Transverse colon (tissue), 4 donors: Measurements from ENCODE around the gene SP5. TPM values are rescaled to one million over a fixed set of nuclear protein-coding genes. Genes with fewer than 3 reads are reported as not detected.

ENCODE experiments used
- DNase-seq: peaks from one replicate; pipeline ENCODE4 v3.0.0-alpha.2; 2019
- H3K27ac ChIP-seq, 4 donors: fragments of 200-600 bp; sonication (generic); 2 replicates each; pipeline ENCODE4 v1.5.1; 2016 to 2018; ENCODE audit warnings: inconsistent platforms in 4 of 4
- H3K27me3 ChIP-seq: fragments of 200-600 bp; sonication (generic); 2 replicates; pipeline ENCODE4 v1.5.1; 2017; ENCODE audit warnings: inconsistent platforms
- H3K36me3 ChIP-seq, 4 donors: fragments of 200-600 bp; sonication (generic); 2 replicates each; pipeline ENCODE4 v1.5.1; 2017 to 2019; ENCODE audit warnings: inconsistent platforms in 4 of 4
- H3K4me1 ChIP-seq, 4 donors: fragments of 200-600 bp; sonication (generic); 2 replicates each; pipeline ENCODE4 v1.5.1; 2017 to 2020; ENCODE audit warnings: inconsistent platforms in 4 of 4
- H3K4me3 ChIP-seq, 4 donors: fragments of 200-600 bp; sonication (generic); 1 replicate in 1 of 4; 2 replicates in 3 of 4; pipeline versions ENCODE4 v1.5.1 to v1.6.1; 2017 to 2019; ENCODE audit warnings: inconsistent platforms in 4 of 4
- H3K9me3 ChIP-seq, 2 donors: fragments of 200-600 bp; sonication (generic); 2 replicates each; pipeline ENCODE4 v1.5.1; 2017 to 2019; ENCODE audit warnings: inconsistent platforms in 2 of 2
- EP300 ChIP-seq: sonication (generic); formaldehyde crosslinking; IDR thresholded peaks from one replicate; pipeline ENCODE4 v1.6.1; 2017; ENCODE audit warnings: antibody characterized with exemption, low read depth
- POLR2A ChIP-seq: fragments of 450-650 bp; IDR thresholded peaks from one replicate; pipeline ENCODE4 v1.6.1; 2016; ENCODE audit warnings: antibody characterized with exemption, mild to moderate bottlenecking, moderate library complexity
- POLR2AphosphoS5 ChIP-seq, 3 donors: sonication (generic); formaldehyde crosslinking; IDR thresholded peaks; one replicate each; pipeline ENCODE4 v1.6.1; 2016; ENCODE audit warnings: antibody characterized with exemption in 3 of 3
- whole genome bisulfite sequencing, 2 donors: methylation state at CpG; one replicate each; pipeline ENCODE4 v1.1.5; 2018; ENCODE audit warnings: low coverage in 1 of 2; 5-methylcytosine and 5-hydroxymethylcytosine counted together
- in situ Hi-C, 4 donors: fragments of 200-750 bp; cut with MboI; loops; one replicate each; pipeline versions ENCODE4 v1.15.0 to v1.15.1; 2017; ENCODE audit warnings: low sequenced_read_pairs in 3 of 4, low pct_ligation_motif_present in 1 of 4, low pct_unique_long_range_greater_than_20kb in 1 of 4
- intact Hi-C: fragments of 100-400 bp; cut with DNase I; formaldehyde crosslinking; loops from one replicate; pipeline ENCODE4 v1.15.1; 2023; ENCODE audit warnings: low total_unique reads
- small RNA-seq, 4 donors: library from RNA; depleted of rRNA; stranded (forward); fragments of <200 nt; gene quantifications; one replicate each; pipeline ENCODE3, GENCODE V24; 2016
- total RNA-seq, 4 donors: library from RNA; depleted of rRNA; stranded (reverse); fragments of >200 nt; gene quantifications; one replicate each; pipeline ENCODE4 v1.1.0, GENCODE V29; 2016
- TF ChIP-seq, protein P1 (sequence below), 5 experiments: fragments of 200-600 bp in 3 of 5; fragments of 450-650 bp in 2 of 5; sonication (generic) in 3 of 5; IDR thresholded peaks; 1 replicate in 2 of 5; 2 replicates in 3 of 5; pipeline ENCODE4 v1.5.1; 2016 to 2017; ENCODE audit warnings: antibody characterized with exemption in 5 of 5, inconsistent platforms in 3 of 5, mild to moderate bottlenecking in 2 of 5, moderate library complexity in 1 of 5

SP5 gene
- total RNA-seq, 4 donors from 2014 or later = 0.41 to 2.2 TPM; not detected in 2

DNA sequence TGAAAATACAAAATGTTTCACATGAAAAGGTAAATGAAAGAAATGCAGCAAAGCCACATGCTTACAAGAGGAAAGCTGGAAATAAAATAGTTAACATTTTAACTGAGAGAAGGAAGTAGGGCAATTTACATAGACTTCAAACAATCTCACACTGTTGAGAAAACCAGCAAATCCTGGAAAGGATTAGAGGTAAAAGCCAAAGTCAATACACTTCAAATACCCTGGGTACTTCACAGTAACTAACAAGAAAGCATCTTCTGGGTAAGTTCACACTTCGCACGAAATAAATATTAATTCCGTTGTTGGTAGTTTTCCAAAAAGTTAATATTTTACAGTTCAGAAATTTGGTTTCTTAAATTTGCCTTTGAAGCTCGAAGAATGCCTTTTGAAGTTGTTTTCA, 51.6 kb downstream of the SP5 start:
- Histone ChIP-seq H3K36me3 (no peaks in the 10 kb centered on the region), H3K4me1 (peaks cover 0 to 17% (median 0%) of the 10 kb centered on the region in 4 donors), H3K9me3 (no peaks in the 10 kb centered on the region), H3K27ac (no peak overlapping the region), H3K27me3 (peaks cover 7% of the 10 kb centered on the region), H3K4me3 (no peak overlapping the region)
- in situ Hi-C loops (no loop called here), intact Hi-C loops (no loop called here)
- WGBS, 2 donors = 33 to 62% methylated on average over 4 of the region's 4 CpGs
- TF ChIP-seq POLR2AphosphoS5 (IDR thresholded peaks at IDR 0.05) = no peak
- TF ChIP-seq, protein P1, sequence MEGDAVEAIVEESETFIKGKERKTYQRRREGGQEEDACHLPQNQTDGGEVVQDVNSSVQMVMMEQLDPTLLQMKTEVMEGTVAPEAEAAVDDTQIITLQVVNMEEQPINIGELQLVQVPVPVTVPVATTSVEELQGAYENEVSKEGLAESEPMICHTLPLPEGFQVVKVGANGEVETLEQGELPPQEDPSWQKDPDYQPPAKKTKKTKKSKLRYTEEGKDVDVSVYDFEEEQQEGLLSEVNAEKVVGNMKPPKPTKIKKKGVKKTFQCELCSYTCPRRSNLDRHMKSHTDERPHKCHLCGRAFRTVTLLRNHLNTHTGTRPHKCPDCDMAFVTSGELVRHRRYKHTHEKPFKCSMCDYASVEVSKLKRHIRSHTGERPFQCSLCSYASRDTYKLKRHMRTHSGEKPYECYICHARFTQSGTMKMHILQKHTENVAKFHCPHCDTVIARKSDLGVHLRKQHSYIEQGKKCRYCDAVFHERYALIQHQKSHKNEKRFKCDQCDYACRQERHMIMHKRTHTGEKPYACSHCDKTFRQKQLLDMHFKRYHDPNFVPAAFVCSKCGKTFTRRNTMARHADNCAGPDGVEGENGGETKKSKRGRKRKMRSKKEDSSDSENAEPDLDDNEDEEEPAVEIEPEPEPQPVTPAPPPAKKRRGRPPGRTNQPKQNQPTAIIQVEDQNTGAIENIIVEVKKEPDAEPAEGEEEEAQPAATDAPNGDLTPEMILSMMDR (IDR thresholded peaks at IDR 0.05) = no peak
- no peak for TF ChIP-seq POLR2A
- no peak for TF ChIP-seq EP300
- no peak for DNase-seq

Small RNAs within 50 kb of the gene (small RNA-seq; reads per million reads assigned to genes)
- gene RF02271 = 0 reads per million in 4 donors

Other genes starting within 250 kb of the SP5 start
- gene ERICH2, start 55.0 kb downstream of the SP5 start, total RNA-seq = not detected
- not detected for gene GAD1, start 101.5 kb downstream of the SP5 start, total RNA-seq
- 10 to 100 TPM; 14.7 to 43.7 (median 29.4) TPM for gene GORASP2, start 213.9 kb downstream of the SP5 start, total RNA-seq